ENCODE results near the gene RDX.
"Not testable (repeated sequence)": the region's sequence is repeated elsewhere in the genome, so short reads cannot be mapped to it uniquely, and the experiment has no call there.

The RDX gene

DNA sequence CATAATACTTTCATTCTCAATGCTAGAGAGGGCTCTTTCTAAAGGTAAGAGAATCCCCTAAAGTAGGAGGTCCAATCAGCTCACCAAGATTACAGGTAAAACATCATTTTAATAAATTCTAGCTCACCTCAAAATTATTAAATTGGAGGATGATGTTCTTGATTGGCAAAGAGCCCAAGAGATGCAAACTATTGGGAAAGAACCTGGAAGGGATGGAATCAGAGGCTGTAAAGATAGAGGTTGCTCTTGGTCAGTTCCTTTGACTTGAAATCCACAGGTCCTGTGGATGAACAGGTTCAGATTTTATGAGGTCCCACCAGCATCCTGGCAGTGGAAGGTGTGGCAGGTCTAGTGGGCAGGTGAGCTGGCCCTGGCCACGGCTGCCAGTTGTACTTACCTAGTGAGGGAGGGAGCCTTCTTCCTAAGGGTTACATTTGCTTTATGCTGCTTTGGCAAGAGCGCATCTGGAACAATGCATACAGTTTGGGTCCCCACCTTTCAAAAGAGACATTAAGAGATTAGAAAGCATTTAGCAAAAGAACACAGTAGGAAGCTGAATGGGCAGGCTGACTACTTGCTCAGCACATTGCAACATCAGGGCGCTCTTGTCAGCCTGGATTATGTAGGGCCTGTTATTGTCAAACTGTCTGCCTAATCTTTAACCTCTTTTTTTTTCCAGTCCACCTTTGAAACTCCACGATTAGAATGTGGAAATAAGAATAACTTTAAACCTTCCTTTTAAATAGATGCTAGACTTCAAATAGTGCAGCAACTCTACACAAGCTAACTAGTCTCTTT, 97.0 kb downstream of the RDX start:
- no peak for DNase-seq (ENCODE audit: low read depth)

DNA sequence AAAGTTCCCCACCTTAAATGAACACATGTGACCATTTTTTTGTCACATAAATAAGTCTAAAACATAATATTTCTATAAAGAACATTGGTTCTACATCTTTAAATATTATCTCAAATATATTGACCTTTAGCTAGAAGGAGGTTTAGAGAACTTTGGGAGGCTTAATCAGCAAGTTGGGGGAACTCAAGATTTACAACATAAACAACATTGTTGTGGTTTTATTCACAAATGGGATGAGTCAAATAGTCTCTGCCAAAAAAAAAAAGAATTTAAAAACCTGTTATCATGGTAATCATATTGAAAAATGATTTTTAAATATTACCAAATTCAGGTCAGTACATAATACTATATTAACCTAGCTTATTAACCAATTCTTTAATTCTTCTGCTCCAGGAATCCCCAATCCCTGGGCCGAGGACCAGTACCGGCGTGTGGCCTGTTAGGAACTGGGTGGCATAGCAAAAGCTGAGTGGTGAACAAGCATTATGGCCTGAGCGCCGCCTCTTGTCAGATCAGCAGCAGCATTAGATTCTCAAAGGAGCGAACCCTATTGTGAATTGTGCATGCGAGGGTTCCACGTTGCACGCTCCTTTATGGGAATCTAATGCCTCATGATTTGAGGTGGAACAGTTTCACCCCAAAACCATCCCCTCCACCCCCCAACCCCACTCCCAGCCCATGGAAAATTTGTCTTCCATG, 98.2 kb downstream of the RDX start:
- no peak for DNase-seq (ENCODE audit: low read depth)

DNA sequence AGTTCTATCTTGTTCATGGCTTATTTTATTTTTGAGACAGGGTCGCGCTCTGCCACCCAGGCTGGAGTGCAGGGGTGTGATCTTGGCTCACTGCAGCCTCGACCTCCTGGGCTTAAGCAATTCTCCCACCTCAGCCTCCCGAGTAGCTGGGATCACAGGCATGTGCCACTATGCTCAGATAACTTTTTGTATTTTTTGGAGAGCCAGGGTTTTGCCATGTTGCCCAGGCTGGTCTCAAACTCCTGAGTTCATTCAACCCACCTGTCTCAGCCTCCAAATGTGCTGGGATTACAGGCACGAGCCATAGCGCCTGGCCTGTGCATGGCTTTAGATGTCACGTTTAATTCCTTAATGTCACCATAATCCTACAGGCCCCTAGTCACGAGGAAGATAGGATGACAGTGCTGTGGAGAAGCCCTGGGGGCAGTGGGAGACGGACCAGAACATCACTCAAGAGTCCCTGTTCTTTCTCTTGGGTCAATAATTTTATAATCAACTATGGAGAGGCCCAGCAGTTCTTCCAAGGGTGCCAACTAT, 99.5 kb downstream of the RDX start:
- no peak for DNase-seq (ENCODE audit: low read depth)

DNA sequence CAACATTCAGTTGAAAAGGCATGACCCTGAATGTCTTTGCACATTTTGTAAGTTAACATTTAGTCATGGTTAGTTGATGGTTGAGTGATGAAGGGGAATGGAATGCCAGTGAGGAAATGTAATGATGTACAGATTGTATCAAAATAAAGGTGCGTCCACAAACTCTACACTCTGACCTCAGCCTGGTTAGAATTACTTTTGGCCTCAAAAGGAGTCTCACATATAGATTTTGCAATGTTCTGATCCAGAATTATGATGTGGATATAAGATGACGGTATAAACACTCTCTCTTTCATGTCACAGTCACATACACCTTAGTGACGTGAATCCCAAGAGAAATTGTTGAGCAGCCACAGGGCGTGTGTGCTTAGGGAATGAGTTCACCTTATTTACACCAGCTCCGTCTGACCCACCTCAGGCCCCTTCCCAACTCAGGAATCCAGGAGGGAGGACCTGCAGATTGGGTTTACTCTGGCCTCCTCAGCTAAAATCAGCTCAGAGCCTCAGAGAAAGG, 100.1 kb downstream of the RDX start:
- DNase-seq (ENCODE audit: low read depth): peak; percentile 84

DNA sequence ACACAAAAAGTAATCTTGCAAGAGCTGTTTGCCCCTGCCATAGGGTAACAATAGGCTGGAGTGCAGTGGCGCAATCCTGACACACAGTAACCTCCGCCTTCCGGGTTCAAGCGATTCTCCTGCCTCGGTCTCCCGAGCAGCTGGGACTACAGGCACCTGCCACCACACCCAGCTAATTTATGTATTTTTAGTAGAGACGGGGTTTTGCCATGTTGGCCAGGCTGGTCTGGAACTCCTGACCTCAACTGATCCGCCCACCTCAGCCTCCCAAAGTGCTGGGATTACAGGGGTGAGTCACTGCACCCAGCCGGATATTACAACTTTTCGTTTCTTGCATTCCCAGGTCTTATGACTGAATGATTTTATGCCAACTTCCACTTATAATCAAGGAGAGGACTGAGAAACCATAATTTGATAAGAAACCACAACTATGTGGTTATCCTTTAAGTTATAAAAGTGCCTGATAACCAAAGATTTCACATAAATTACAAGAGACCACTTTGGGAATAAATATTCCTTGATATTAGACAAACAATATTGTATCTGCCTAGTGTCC, 102.1 kb downstream of the RDX start:
- DNase-seq (ENCODE audit: low read depth): peak; percentile 67

DNA sequence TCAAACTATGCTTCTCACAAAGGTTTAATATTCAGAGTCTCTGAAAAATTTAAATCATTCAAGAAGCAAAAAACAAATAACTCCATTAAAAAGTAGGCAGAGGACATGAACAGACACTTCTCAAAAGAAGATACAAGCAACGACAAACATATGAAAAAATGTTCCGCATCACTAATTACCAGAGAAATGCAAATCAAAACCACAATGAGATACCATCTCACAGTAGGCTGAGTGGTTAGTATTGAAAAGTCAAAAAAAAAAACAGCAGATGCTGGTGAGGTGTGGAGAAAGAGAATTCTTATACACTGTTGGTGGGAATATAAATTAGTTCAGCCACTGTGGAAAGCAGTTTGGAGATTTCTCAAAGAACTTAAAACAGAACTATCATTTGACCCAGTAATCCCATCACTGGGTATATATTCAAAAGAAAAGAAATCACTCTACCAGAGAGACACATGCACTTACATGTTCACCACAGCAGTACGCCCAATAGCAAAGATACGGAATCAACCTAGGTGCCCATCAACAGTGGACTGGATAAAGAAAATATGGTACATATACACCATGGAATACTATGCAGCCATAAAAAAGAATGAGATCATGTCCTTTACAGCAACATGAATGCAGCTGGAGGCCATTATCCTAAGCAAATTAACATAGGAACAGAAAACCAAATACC, 103.7 kb downstream of the RDX start:
- DNase-seq (ENCODE audit: low read depth): not testable (repeated sequence)

DNA sequence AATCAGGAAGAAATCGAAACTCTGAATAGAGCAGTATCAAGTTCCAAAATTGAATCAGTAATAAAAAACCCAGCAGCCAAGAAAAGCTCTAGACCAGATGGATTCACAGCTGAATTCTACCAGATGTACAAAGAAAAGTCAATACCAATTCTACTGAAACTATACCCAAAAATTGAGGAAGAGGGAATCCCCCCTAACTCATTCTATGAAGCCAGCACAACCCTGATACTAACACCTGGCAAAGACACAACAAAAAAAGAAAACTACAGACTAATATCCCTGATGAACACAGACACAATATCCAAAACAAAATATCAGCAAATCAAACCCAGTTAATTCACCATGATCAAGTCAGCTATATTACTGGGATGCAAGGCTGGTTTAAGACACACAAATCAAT, 105.5 kb downstream of the RDX start:
- DNase-seq (ENCODE audit: low read depth): no peak

DNA sequence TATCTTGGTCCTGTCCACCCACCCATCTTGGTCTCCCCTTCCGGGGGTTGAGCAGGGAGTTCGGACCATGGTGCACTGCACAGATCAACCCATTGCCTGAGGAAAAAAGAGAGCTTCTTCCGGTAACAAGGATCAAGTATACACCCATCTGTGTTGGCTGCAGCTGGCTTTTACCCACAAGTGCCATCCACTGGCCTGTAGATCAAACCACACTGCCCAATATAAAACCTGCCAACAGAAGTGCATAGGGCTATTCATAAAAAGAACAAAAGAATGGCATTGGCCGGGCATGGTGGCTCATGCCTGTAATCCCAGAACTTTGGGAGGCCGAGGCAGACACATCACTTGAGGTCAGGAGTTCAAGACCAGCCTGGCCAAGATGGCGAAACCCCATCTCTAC, 108.7 kb downstream of the RDX start:
- no peak for DNase-seq (ENCODE audit: low read depth)

DNA sequence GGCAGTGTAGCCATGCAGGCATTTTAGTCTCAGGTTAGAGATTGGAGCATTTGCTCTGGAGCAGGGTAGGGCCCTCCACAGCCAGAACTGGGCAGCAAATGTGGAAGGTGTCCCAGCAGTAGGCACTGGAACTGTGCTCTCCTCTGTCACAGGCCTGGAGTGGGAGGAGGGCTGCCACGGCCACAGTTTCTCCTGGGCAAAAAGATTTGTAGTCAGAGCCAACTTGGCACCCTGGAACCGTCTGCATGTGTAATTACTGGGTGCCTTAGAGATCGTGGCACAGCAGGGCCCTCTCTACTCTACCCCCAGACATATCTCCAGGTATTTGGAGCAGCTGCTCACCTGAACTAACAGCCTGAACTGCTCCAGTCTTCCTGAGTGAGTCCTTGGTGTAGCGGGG, 109.5 kb downstream of the RDX start:
- no peak for DNase-seq (ENCODE audit: low read depth)

DNA sequence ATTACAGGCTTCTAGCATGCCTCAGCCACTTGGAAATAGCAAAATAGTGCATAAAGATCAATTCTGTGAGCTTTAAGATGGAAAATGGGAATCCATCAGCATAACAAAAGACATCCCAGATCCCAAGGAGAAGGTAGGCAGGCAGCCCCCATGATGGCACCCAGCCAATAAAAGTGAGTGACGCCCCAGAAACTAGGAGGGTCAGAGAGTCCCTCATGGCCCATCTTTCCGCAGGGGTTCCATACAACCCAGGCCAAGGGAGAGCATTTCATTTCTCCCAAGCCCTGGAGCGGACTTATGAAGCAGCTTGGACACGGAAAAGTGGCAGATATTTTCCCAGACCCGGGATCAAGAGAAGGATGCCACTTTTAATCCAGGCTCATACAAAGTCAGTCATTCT, 110.0 kb downstream of the RDX start:
- no peak for DNase-seq (ENCODE audit: low read depth)

DNA sequence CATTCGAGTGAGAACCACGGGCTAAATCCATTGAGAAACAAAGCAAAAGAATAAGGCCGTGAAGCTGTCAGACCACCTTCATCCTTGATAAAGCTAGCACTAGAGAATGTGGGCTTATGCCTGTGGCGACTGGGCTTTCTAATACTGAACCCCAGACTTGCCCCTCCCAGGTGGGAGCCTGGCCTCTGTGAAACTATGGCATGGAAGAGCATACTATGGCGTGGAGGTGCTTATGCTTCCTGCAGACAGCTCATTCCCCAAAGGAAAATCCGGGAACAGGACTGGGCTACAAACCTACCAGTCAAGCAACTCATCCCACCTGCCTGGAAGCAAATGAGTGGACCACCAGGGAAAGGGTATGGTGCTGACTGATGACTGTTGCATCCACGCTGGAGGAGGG, 110.8 kb downstream of the RDX start:
- DNase-seq (ENCODE audit: low read depth): no peak

DNA sequence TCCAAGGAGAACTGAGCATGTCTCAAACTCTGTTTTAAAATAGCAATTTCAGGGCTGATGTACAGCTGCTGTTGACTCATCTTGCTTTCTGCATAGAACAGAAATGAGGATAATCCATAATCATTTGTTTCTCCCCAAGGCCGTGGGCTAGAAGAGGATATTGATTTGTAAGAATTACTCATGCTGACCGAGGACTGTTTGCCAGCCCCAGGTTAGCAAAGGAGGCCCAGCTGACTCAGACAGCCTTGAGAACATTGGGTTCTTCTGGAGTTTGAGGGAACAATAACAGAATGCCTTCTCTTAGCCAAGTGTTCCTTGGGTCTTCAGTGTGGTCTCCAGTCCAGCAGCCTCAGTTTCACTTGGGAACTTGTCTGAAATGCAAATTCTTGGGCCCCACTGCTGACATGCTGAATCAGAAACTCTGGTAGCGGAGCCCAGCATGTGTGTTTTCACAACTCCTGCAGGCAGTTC, 111.3 kb downstream of the RDX start:
- peak; percentile 69 for DNase-seq (ENCODE audit: low read depth)

DNA sequence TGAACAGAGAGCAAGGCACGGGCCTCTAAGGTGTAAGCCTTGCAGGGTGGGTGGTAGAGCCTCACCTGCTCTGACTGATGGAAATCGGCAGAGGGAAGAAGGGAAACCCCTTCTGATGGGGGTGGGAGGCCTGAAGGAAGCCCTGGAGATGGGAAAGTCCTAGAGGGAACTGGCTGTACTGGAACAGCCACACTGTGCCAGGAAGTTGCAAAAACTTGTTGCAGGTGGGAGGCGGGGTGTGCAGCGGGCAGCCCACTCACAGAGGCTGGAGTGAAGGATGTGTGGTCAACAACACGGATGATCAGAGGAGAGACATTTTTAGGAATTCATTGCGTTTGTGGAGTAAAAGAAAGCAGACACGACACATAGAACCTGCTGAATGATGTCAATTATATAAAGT, 112.0 kb downstream of the RDX start:
- no peak for DNase-seq (ENCODE audit: low read depth)

DNA sequence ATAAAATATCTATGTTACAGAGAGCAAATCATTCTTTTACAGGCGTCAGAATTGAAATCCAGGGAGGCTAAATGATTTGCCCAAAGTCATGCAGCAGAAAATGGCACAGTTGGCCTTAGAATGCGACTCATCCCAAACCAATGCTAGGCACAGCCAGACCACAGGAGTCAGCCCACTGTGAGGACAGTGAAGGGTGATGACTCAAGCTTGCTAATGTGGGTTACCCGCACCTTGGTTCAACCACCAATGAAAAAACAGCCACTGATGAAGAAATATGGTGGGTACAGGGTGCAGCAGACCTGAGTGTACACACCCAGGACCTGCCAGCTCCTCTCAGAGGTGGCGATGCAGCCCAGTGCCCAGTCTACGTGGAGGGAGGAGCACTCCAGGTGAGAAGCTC, 113.5 kb downstream of the RDX start:
- DNase-seq (ENCODE audit: low read depth): peak; percentile 65

DNA sequence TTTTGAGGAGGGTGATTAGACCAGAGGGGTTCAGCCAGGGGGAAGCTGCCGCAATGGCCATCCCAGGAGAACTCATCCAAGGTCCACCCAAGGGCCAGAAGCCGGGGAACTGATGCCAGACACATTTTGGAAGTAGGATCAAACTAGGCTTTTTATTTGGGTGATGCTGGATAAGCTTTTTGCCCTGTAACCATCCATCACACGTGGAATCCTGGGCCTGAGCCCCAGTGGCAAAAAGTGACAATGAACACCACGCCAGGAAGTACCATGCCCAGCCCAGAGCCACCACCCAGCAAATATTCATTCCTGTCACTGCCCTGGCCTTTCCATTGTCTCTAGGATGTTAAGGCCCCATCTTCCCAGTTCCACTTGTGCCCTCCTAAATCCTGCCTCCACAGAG, 117.3 kb downstream of the RDX start:
- no peak for DNase-seq (ENCODE audit: low read depth)

DNA sequence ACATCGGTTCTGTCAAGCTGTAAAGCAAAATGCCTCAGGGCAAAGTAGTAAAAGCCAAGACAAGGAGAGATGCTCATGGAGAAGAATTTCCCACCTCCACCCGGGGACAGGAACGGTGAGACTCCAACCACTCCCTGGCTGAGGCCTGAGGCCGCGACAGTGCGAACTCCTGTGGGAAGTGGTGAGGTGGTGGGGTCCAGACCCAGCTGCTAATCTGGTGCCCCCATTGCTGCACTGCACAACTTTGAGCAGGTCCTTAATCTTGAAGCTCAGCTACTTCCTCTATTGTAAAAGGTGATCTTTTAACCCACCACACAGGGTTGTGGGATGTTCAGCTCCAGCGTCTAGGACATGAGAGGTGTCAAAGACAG, 119.3 kb downstream of the RDX start:
- no peak for DNase-seq (ENCODE audit: low read depth)

DNA sequence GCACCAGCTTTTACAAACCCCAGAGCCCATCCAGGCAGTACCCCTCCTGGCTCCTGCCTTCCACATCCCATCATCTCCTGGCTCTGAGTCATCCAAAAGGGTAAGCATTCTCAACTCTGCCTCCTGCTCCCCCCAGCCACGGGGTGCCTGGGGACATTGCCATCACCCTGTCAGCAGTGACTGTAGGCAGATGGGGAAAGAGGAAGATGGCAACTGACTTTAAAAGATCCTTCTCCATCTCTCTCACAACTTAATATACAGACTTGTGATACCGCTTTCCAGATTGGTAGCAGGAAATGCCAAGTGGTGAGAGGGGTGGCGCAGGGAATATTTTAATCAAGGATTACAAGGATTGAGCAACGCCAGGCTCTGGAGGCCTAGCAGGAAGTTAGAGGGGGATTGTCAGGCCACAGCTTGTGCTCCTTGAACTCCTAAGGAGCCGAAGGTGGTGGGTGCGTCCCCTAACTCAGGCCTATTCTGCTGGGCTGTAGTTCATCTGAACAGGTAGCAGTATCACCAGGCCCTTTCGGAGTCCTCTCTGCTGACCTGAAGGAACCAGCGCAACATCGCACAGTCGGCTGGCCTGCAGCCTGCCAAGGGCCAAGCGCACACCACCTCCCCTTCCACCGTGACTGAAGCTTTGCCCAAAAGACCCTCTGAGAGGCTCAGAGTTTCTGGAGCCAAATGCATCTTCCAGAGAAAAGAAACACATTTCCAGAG, 119.9 kb downstream of the RDX start:
- DNase-seq (ENCODE audit: low read depth): no peak

DNA sequence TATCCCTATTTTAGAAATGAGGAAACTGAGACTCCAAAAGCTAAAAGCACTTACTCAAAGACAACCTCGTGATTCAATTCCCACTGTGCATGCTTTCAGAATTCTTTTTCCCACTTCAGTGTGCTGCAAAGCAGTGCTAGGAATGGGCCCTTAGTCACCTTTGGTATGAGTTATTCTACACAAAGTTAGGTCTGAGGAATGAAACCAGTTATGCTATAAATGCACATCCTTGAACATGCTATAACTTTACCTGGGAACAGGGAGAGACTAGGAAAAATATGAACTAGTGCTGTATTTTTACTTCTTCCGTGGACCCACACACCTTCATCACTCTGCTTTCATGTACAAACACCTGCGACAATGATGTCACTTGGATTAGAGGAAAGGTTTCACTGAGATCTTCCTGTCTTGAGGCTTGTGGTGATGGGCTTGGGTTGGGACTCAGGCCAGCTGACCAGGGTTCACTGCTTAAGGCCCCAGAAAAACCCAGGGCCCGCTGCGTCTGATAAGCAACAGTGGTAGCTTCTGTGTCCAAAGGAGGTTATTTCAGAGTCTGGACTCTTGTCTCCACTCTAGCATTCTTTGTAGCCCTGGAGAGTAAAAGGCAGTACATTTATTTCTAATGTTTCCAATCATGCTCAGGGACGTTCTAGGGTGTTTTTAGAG, 121.6 kb downstream of the RDX start:
- DNase-seq (ENCODE audit: low read depth): no peak

DNA sequence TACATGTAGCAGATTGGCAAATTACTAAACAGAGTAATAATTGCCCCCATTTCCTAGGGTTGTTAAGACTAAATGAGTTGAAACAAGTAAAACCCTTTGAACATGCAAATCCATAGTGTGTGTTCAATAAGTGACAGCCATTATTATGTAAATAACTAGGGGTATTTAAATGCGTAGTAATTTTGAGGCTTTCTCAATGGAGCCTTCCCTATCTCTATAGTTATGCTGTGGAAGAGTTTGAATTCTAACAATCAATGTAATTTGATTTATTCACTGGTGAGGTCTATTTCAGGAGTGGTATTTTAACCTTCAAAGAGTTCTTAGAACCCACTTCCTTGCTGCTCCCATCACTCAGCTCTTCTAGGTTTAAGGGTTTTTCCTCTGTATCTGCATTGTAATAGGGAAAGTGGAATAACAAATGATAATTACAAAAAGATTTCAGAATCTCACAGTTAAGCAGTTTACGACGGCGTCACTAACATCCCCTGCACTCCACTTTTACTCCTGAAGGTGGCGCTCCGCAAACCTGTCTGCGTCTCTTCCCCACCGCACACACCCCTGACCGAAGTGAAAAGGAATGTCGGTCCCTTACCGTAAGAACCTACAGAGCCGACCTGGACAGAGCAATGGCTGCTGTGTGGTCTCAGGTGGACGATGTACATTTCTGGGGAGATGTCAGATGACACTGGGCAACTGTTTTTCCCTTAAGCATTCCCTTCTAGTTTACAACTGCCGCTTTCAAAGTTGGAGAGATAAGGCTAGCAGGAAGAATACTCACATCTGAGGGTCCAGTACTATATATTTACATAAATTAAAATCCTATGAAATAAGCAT, 122.4 kb downstream of the RDX start:
- no peak for DNase-seq (ENCODE audit: low read depth)

DNA sequence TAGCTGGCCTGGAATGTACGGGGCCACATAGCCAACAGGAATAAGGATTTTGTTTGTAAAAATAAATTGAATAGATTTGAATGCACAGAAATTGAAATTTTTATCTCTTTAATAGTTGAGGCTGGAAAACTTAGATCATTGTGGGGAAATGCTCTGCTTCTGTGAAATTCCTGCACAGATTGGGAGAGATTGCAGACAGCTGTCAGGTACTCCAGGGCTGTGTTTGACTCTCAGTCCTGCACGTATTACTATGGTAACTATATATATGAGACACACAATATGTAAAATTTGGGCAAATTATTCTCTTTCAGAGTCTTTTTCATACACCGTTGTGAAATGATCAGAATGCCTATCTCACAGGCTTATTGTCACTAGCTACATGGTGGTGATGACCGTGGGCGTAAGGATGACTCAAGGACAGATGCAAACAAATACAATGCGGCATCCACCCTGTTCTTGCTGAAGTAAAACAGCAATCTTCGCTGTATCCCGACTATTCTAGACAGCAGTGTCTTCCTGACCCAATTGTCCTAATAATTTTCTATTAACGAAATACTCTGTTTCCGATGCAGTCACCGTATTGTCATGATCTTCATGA, 123.8 kb downstream of the RDX start:
- DNase-seq (ENCODE audit: low read depth): no peak

All from HS-5 (cell line).